GM21825 (cell line): Measurements from ENCODE around the gene ATP8B1.
"Not testable (repeated sequence)": the region's sequence is repeated elsewhere in the genome, so short reads cannot be mapped to it uniquely, and the experiment has no call there.

Experiments used
- ATAC-seq: cut with Tn5 transposase; IDR thresholded peaks from one replicate; pipeline ENCODE4 v1.9.1; 2021; ENCODE audit warnings: mild to moderate bottlenecking, moderate library complexity; ENCODE audit not compliant: unreplicated experiment

The ATP8B1 gene

GRCh38 chr18:57677262-57678211, 125.6 kb downstream of the ATP8B1 start:
- ATAC-seq: no peak

GRCh38 chr18:57674891-57675290, 128.2 kb downstream of the ATP8B1 start:
- no peak for ATAC-seq

GRCh38 chr18:57670046-57670445, 133.1 kb downstream of the ATP8B1 start:
- no peak for ATAC-seq

GRCh38 chr18:57668021-57668420, 135.1 kb downstream of the ATP8B1 start:
- no peak for ATAC-seq

- ATAC-seq: no peak
These were observed 136.2 kb downstream of the ATP8B1 start for GRCh38 chr18:57666818-57667497.

GRCh38 chr18:57664568-57665165, 138.4 kb downstream of the ATP8B1 start:
- no peak for ATAC-seq

- no peak for ATAC-seq
These were observed 142.2 kb downstream of the ATP8B1 start for GRCh38 chr18:57660961-57661360.

- no peak for ATAC-seq
These were observed 143.5 kb downstream of the ATP8B1 start for GRCh38 chr18:57659460-57660102.

- ATAC-seq: no peak
These were observed 145.6 kb downstream of the ATP8B1 start for GRCh38 chr18:57657542-57657941.

- ATAC-seq: no peak
These were observed 147.4 kb downstream of the ATP8B1 start for GRCh38 chr18:57655740-57656139.

- ATAC-seq: no peak
These were observed 151.2 kb downstream of the ATP8B1 start for GRCh38 chr18:57651914-57652313.

- peak; percentile 94 for ATAC-seq
These were observed 153.3 kb downstream of the ATP8B1 start for GRCh38 chr18:57649556-57650500.

GRCh38 chr18:57648414-57648813, 154.7 kb downstream of the ATP8B1 start:
- ATAC-seq: no peak

GRCh38 chr18:57644540-57644939, 158.6 kb downstream of the ATP8B1 start:
- no peak for ATAC-seq

- not testable (repeated sequence) for ATAC-seq
These were observed 159.4 kb downstream of the ATP8B1 start for GRCh38 chr18:57643726-57644125.

GRCh38 chr18:57642462-57642861, 160.7 kb downstream of the ATP8B1 start:
- not testable (repeated sequence) for ATAC-seq

GRCh38 chr18:57640749-57641148, 162.4 kb downstream of the ATP8B1 start:
- ATAC-seq: no peak

GRCh38 chr18:57640236-57640635, 162.9 kb downstream of the ATP8B1 start:
- ATAC-seq: no peak

- no peak for ATAC-seq
These were observed 167.9 kb downstream of the ATP8B1 start for GRCh38 chr18:57635003-57635822.
